Measurements from ENCODE around the gene ISLR. TPM values are rescaled to one million over a fixed set of nuclear protein-coding genes. Genes with fewer than 3 reads are reported as not detected.

Gene ISLR
- total and polyA plus RNA-seq, 2 of the 8 experiments (the other 6 are each of a cell fraction or from before 2014, with no cell fraction given), result 0.29 to 0.35 TPM

DNA sequence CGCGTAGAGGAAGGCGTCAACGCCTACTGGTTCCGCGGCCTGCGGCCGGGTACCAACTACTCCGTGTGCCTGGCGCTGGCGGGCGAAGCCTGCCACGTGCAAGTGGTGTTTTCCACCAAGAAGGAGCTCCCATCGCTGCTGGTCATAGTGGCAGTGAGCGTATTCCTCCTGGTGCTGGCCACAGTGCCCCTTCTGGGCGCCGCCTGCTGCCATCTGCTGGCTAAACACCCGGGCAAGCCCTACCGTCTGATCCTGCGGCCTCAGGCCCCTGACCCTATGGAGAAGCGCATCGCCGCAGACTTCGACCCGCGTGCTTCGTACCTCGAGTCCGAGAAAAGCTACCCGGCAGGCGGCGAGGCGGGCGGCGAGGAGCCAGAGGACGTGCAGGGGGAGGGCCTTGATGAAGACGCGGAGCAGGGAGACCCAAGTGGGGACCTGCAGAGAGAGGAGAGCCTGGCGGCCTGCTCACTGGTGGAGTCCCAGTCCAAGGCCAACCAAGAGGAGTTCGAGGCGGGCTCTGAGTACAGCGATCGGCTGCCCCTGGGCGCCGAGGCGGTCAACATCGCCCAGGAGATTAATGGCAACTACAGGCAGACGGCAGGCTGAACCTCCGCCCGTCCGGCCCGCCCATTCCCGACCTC, 39.0 kb upstream of the ISLR start (continued):
- TF ChIP-seq, protein P1, sequence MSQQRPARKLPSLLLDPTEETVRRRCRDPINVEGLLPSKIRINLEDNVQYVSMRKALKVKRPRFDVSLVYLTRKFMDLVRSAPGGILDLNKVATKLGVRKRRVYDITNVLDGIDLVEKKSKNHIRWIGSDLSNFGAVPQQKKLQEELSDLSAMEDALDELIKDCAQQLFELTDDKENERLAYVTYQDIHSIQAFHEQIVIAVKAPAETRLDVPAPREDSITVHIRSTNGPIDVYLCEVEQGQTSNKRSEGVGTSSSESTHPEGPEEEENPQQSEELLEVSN (IDR thresholded peaks at IDR 0.05), result peak; percentile 93
- TF ChIP-seq KDM4A (IDR thresholded peaks at IDR 0.05; ENCODE audit: low read depth, low read length, severe bottlenecking) (peak; percentile 47), HDAC2 (IDR thresholded peaks at IDR 0.05; ENCODE audit: borderline replicate concordance in 1 of 2, low read depth in 2 of 2, low read length in 2 of 2) (peak in 1 of 2 experiments; percentile 56; a peak in 1 of 4 replicates), SP1 (IDR thresholded peaks at IDR 0.05; ENCODE audit: low read depth, low read length) (no peak)
- TF ChIP-seq, protein P2, sequence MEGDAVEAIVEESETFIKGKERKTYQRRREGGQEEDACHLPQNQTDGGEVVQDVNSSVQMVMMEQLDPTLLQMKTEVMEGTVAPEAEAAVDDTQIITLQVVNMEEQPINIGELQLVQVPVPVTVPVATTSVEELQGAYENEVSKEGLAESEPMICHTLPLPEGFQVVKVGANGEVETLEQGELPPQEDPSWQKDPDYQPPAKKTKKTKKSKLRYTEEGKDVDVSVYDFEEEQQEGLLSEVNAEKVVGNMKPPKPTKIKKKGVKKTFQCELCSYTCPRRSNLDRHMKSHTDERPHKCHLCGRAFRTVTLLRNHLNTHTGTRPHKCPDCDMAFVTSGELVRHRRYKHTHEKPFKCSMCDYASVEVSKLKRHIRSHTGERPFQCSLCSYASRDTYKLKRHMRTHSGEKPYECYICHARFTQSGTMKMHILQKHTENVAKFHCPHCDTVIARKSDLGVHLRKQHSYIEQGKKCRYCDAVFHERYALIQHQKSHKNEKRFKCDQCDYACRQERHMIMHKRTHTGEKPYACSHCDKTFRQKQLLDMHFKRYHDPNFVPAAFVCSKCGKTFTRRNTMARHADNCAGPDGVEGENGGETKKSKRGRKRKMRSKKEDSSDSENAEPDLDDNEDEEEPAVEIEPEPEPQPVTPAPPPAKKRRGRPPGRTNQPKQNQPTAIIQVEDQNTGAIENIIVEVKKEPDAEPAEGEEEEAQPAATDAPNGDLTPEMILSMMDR (IDR thresholded peaks at IDR 0.05; ENCODE audit: control extremely low read depth in 1 of 3, insufficient read depth in 1 of 3, low read depth in 1 of 3, low read length in 3 of 3), result peak in 2 of 3 experiments; percentile 65 to 71; a peak in 3 of 4 replicates

All from H1 (cell line).